Embryonic facial prominence (tissue), 1 donor: Measurements from ENCODE around the gene EIF4ENIF1.
"Not testable (repeated sequence)": the region's sequence is repeated elsewhere in the genome, so short reads cannot be mapped to it uniquely, and the experiment has no call there.

Experiments used
- DNase-seq: peaks from one replicate; pipeline ENCODE4 v3.0.0-alpha.2; 2016; ENCODE audit errors: extremely low spot score

The EIF4ENIF1 gene

DNA sequence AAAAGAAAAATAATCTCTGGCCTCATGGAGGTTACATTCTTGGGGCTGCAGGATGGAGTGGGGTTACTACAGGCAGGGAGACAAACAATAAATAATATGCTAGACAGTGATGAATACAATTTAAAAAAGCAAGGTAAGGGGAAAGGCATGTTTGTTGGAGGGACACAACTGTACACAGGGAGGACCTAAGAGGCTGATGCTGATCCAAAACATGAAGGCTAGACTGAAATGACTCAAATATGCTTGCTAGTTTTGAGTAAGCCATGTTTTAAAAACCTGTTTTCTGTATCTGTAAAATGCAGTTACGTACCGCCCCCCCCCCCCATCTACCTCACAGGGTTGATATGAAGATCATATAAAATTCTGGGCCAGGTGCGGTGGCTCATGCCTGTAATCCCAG, 44.0 kb downstream of the EIF4ENIF1 start:
- no peak for DNase-seq

DNA sequence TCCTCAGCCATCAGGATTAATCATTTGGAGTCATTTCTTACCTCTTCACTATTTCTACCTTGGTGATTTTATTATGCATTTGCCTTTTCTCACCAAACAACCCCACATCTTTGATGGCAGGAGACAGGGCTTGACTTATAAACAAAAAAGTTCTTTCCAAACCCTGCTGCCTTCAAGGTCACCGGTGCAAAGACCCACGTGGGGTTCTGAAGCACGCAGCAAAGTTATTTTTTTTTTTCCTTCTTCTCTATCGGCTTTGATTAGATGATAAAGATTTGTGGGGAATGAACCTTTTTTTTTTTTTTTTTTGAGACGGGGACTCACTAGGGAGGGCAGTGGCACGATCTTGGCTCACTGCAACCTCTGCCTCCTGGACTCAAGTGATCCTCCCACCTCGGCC, 46.1 kb downstream of the EIF4ENIF1 start:
- no peak for DNase-seq

DNA sequence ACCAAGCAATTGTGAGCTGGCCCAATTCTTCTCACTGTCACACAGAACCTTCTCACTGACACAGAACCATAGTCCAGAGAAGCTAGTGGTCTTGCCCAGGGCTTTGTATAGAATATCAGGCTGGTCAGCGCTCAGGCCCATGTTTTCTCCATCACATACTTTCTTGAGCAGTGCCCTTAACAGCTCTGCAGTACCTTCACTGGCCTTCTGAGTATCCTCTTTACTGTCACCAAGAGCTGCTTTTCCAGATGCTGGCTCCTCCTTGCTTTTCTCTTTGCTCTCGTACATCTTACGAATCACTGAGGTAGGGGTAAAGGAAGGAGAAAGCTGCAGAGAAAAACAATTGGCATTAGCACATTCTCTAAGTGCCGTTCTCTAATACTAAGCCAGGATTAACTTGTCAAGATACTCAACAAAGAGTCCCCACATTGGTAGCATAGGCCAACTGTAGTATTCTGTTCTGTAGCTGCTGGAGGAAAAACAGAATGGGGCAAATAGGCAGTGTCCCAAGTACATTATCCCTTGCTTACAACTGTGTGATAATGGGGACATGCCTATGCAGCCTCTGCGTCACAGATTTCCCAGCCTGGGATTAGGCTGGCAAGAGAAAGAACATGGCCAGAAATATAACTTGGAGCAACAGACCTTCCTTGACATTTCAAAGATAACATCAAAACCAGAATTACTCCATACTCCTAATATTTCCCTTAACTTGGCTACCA, 46.7 kb downstream of the EIF4ENIF1 start:
- DNase-seq = no peak

DNA sequence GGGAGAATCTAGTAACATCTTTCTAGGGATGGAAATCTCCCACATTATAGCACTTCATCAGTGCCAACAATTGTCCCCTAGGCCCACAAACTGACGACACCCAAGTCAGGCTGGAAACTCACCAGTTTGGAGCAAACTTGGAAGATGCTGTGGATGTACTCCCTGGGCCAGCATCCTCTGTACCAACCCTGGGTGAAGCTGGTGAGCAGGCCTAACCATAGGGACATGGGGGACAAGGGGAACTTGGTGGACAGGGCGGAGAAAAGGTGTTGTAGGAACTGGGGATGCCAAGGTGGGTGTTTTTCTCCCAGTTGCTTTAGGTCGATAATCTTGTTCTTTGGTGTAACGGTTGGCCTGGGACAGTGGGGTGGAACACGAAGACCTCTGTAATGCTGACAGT, 48.0 kb downstream of the EIF4ENIF1 start:
- no peak for DNase-seq

DNA sequence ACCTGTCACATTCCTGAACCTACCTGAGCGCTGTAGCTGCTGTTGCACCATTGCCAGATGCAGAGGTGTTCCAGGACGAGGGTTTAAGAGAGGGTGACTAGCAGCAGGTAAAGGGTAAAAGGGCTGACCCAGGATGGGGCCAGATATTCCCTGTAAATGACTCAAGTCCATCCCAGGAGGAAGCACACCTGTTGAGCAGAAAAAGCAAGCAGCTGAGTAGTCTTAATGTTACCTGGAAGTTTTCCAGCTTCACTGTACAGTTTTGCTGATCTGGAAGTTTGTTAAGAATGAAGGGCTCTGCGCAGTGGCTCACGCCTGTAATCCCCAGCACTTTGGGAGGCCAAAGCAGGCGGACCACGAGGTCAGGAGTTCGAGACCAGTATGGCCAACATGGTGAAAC, 49.0 kb downstream of the EIF4ENIF1 start:
- no peak for DNase-seq

DNA sequence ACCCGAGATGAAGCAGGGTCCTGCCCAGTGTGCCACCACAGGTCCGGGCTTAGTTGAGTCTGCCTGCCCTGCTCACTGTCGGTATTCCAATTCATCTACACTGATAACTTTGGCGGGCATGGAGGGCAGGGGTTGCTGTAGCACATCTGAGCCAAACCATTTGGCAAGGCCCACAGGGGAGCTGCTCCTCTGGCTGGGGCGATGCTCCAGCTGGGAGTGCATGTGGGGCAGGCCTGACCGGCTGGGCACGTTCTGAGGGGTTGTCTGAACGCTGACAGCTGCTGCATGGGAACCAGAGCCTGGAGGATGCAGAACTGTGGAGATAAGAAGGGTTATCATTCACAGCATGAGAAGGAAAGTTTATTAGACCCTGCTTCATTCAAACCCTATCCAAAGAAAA, 49.8 kb downstream of the EIF4ENIF1 start:
- no peak for DNase-seq

DNA sequence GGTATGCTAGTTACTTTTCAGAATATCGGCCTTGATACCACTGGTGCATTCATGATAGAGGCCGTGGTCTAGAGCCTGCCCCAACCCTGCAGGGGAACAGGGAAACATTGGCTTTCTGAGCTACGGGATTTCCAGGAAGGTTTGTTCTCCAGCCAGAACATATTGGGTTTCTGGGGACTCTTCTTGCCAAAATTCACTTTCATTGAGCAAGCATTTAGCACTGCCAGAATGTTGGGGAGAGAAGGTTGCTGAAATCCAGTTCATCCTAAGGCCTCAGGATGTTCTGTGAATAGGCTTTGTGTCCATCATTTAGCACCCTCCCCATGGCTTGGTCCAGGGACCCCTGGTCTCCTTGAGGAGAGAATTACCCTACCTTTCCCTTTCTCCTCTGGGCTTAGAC, 53.5 kb downstream of the EIF4ENIF1 start:
- no peak for DNase-seq

DNA sequence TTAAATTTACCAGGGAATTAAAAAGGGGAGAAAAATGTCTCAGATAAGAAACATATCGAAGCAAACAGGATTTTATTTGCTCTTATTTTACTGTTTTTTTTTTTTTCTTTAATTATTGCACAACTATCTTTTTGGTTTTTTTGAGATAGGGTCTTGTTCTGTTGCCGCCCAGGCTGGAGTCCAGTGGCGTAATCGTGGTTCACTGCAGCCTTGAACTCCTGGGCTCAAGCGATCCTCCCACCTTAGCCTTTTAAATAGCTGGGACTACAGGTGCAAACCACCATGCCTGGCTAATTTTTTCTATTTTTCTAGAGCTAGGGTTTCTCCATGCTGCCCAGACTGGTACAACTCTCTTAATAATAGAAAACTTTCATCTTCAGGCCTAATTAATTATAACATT, 57.7 kb downstream of the EIF4ENIF1 start:
- no peak for DNase-seq

DNA sequence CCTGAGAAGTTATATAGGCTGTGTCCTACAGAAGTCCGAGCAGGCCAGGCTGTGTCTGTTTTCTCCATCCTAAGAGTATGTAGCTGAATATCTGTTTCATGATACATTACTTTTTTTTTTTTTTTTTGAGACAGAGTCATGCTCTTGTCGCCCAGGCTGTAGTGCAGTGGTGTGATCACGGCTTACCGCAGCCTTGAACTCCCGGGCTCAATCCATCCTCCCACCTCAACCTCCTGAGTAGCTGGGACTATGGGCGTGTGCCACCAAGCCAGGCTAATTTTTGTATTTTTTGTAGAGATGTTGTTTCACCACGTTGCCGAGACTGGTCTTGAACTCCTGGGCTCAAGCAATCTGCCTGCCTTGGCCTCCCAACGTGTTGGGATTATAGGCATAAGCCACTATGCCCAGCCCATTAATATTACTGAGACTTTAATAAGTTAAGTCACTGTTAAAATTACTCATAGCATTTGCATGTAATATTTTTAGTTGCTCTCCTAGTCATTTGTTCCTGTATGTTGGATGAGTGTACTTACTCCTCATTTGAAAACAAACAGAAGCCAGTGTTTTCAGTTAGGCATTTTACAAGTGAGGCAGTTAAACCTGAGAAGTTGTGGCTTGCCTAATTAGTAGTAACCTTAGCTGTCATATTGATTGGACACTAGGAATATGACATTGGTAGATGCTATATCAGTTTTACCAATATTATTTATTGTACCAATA, 64.2 kb downstream of the EIF4ENIF1 start:
- DNase-seq = no peak

DNA sequence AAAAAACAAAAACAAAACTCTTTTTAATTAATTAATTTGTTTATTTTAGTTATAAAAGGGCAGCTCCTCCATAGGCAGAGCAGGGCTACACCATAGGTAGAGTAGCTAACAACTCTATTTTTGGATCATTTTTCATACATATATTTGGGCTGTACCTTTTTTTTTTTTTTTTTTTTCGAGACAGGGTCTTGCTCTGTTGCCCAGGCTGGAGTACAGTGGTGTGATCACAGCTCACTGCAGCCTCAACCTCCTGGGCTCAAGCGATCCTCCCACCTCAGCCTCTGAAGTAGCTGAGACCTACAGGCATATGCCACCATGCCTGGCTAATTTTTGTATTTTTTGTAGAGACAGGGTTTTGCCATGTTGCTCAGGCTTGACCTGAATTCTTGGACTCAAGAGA, 87.3 kb downstream of the EIF4ENIF1 start:
- DNase-seq = not testable (repeated sequence)

DNA sequence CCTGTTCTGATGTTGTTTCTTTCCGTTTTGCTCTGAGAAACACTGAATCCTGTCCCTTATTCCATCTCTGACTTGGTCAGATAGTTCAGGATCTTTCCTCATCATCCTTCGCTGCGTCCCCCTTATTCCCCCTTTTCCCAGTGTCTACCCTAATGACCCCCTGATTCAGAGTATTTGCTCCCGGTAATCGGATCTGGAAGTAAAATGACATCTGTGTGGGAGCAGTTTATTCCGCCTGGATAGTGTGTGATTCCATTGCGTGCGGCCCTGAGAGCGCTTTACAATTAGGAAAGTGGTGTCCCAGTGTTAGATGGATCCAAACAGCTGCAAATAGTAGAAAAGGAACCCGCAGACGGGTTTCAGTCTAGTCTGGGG, 89.6 kb downstream of the EIF4ENIF1 start:
- DNase-seq = no peak

DNA sequence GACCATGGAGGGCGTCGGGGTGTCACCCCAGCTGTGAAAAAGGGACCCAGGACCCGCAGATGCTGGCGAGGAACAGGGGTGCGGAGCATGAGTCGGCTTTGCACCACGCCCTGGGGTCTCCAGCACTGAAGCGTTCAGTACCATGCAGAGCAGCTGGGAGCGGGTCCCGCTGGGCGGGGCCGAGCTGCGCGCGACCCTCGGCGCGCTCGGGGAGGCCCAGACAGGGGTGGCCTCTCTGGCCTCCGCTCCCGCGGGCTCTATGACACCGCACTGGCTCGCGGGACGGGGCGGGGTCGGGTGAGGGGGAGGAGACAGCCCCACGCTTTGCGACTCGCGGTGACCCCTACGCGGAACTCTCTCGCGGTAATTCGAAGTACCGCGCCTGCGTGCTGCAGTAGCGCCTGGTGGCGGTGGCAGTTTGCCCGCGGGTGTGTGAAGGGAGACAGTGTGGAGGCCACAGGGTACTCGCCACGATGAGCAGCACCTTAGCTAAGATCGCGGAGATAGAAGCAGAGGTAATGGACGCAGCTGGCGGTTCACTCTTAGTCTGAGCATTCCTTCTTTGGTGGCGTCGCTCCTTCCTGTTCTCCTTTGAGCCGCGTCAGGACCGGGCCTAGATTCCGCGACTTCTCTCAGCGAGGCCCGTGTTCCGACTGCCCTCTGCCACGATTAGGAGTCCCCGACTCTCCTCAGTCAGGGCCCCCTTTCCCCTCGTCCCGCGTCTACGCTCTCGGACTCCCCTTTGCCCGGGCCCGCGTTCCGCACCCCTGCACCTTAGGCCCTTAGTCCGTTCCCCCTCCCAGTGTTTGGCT, 90.2 kb downstream of the EIF4ENIF1 start, which contains the start of gene DRG1:
Gene DRG1 (plus strand): TSS at position 394 of the 812 bp plus-strand sequence. CDS start 80 bp downstream, at position 474.
- peak; percentile 92 for DNase-seq

DNA sequence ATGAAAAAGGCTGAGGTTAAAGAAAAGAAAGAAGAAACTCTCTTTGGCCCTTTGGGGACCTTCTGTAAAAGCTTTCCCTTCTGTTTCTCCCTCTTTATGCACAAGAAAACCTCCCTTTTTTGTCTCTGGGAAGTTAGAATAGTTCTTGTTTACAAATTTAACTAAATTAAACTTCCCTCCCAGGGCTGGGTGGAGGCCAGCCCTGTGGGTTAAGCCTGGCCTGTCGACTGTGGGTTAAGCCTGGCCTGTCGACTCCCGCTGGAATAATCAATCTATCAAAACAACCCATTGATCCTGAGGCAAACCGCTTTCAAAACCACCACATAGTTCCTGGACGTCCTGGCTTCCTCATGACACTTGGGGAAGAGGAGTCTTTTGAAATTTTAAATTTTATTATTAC, 91.4 kb downstream of the EIF4ENIF1 start:
- DNase-seq = no peak

DNA sequence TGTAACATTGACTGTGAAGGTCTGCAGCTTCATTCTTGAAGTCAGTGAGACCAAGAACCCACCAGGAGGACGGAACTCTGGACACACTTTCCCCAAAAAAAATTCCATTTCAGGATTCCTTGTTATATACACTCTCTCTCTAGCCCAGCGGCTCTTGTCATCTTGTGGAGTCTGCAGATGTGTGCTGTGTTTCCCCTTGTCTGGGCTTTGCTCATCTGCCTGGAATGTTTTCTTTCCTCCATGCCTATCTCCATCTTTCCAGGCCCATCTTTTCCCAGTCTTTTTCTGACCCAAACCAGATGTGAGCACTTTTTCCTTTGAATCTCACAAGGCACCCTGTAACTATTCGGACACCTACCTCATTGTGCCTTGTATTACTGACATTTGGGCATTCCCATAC, 95.3 kb downstream of the EIF4ENIF1 start:
- no peak for DNase-seq

DNA sequence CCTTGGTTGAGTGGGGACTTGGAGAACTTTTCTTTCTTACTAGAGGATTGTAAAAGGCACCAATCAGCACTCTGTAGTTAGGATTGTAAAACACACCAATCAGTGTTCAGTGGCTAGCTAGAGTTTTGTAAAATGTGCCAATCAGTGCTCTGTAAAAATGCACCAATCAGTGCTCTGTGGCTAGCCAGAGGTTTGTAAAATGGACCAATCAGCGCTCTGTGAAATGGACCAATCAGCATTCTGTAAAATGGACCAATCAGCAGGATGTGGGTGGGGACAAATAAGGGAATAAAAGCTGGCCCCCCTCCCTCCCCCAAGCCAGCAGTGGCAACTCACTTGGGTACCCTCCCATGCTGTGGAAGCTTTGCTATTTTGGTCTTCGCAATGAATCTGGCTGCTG, 95.7 kb downstream of the EIF4ENIF1 start:
- DNase-seq = no peak
